ENCODE results near the gene NACC1.
A peak's percentile ranks its signal among the peaks of the same experiment; 100 is the strongest.

NACC1 gene

DNA sequence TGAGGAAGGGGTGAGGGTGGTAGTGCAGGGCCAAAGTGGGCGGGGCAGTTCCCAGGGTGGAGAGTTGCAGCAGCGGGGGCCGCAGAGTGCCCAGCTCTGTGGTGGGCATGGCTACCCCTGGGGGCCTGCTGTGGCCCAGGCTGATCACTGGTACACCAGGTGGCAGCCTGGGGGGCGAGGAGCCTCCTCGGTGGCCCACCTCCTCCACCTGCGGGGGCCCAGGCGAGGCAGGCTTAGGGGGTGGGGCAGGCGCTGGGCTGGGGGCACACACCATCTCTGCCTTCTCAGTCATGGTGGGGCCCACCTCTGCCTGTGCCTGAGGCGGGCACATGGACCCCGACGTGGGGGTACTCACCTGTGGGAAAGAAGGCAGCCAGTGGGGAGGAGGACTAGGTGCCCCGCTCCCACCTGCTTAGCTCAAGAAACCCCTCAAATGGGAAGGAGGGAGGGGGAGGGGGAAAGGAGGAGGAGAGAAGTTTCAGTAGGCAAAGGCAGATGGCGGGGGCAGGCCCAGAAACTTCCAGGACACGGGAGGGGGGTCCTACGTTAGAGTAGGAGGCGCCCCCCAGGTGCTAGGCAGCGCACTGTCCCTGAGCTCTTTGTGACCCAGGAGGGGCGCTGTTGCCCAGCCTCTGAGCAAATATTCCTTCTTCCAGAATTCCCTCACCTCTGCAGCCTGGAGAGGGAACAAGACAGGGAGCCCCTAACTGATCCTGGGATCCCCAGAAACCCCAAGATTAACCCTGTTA lies 17.0 kb upstream of the NACC1 start:
- Histone ChIP-seq H3K79me2 (ENCODE audit: low read length) (peaks cover 5% of the 10 kb centered on the region), H3K9me3 (replicated peaks; ENCODE audit: insufficient read depth, low read length) (no peaks in the 10 kb centered on the region), H3K9ac (ENCODE audit: low read length) (no peak overlapping the region), H3K4me3 (ENCODE audit: low read length) (no peak overlapping the region), H3F3A (ENCODE audit: insufficient read depth, low read length) (peaks cover 22% of the 10 kb centered on the region), H3K4me2 (ENCODE audit: low read depth, low read length) (no peak overlapping the region), H3K9me2 (replicated peaks; ENCODE audit: insufficient read depth, low read length) (no peaks in the 10 kb centered on the region), H3K27me3 (replicated peaks; ENCODE audit: insufficient read depth, low read length) (peaks cover 30% of the 10 kb centered on the region), H3K4me1 (ENCODE audit: low read length) (peaks cover 32% of the 10 kb centered on the region), H3K36me3 (replicated peaks; ENCODE audit: insufficient read depth, low read length) (no peaks in the 10 kb centered on the region), H4K20me1 (ENCODE audit: insufficient read depth, low read length) (no peaks in the 10 kb centered on the region), H2AFZ (ENCODE audit: low read length) (no peak overlapping the region), H3K27ac (ENCODE audit: low read length) (no peak overlapping the region)
- DNase-seq = no peak
- TF ChIP-seq EZH2phosphoT487 (IDR thresholded peaks at IDR 0.05; ENCODE audit: low read length) (no peak), EZH2 (optimal IDR thresholded peaks at IDR 0.05; ENCODE audit: low read depth, low read length) (no peak)
- TF ChIP-seq, protein P1, sequence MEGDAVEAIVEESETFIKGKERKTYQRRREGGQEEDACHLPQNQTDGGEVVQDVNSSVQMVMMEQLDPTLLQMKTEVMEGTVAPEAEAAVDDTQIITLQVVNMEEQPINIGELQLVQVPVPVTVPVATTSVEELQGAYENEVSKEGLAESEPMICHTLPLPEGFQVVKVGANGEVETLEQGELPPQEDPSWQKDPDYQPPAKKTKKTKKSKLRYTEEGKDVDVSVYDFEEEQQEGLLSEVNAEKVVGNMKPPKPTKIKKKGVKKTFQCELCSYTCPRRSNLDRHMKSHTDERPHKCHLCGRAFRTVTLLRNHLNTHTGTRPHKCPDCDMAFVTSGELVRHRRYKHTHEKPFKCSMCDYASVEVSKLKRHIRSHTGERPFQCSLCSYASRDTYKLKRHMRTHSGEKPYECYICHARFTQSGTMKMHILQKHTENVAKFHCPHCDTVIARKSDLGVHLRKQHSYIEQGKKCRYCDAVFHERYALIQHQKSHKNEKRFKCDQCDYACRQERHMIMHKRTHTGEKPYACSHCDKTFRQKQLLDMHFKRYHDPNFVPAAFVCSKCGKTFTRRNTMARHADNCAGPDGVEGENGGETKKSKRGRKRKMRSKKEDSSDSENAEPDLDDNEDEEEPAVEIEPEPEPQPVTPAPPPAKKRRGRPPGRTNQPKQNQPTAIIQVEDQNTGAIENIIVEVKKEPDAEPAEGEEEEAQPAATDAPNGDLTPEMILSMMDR (IDR thresholded peaks at IDR 0.05; ENCODE audit: low read length) = no peak

DNA sequence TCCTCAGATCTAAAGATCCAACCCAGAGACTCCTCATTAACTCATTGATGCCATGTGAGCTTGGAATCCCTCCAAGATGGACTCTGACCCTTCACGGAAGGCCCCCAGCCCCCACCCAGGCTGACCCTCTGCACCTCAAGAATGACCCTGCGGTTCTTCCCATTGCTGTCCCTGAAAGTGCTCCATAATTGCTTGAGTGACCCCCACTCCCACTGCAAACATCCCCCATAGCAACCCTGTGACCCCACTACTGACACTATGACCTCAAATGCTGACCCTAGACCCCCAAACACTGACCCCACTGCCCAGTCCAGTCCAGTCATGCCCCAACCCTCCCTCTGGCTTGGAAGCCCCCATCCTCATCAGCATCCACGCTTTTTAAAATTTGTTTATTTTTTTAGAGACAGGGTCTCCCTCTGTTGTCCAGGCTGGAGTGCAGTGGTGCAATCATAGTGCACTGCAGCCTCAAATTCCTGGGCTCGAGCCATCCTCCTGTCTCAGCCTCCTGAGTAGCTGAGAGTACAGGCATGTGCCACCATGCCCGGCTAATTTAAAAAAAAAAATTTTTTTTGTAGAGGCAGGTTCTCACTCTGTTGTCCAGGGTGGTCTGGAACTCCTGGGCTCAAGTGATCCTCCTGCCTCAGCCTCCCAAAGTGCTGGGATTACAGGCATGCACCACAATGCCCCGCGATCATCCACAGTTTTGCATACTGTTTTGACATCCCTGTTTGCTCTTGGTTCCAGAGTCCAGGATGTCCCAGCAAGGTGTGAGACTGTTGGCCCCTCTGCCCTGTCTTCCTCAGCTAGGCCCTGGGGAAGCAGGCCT lies 16.3 kb upstream of the NACC1 start:
- H3K4me2 ChIP-seq (ENCODE audit: low read depth, low read length) = peak overlapping the region; percentile 95
- H3F3A ChIP-seq (ENCODE audit: insufficient read depth, low read length) = peaks cover 20% of the 10 kb centered on the region
- H4K20me1 ChIP-seq (ENCODE audit: insufficient read depth, low read length) = no peaks in the 10 kb centered on the region
- H3K27me3 ChIP-seq (replicated peaks; ENCODE audit: insufficient read depth, low read length) = peaks cover 22% of the 10 kb centered on the region
- no peaks in the 10 kb centered on the region for H3K9me2 ChIP-seq (replicated peaks; ENCODE audit: insufficient read depth, low read length)
- peak overlapping the region; percentile 67 for H3K4me3 ChIP-seq (ENCODE audit: low read length)
- peak overlapping the region; percentile 56 for H3K9ac ChIP-seq (ENCODE audit: low read length)
- TF ChIP-seq EZH2phosphoT487 (IDR thresholded peaks at IDR 0.05; ENCODE audit: low read length) (no peak), EZH2 (optimal IDR thresholded peaks at IDR 0.05; ENCODE audit: low read depth, low read length) (no peak)
- TF ChIP-seq, protein P1 (IDR thresholded peaks at IDR 0.05; ENCODE audit: low read length) = no peak
- DNase-seq = no peak
- H3K79me2 ChIP-seq (ENCODE audit: low read length) = peaks cover 5% of the 10 kb centered on the region
- peak overlapping the region; percentile 87 for H2AFZ ChIP-seq (ENCODE audit: low read length)
- peak overlapping the region; percentile 54; the same call in 1 of the 2 replicates for H3K27ac ChIP-seq (ENCODE audit: low read length)
- H3K4me1 ChIP-seq (ENCODE audit: low read length) = peaks cover 28% of the 10 kb centered on the region
- no peaks in the 10 kb centered on the region for H3K9me3 ChIP-seq (replicated peaks; ENCODE audit: insufficient read depth, low read length)
- no peaks in the 10 kb centered on the region for H3K36me3 ChIP-seq (replicated peaks; ENCODE audit: insufficient read depth, low read length)

DNA sequence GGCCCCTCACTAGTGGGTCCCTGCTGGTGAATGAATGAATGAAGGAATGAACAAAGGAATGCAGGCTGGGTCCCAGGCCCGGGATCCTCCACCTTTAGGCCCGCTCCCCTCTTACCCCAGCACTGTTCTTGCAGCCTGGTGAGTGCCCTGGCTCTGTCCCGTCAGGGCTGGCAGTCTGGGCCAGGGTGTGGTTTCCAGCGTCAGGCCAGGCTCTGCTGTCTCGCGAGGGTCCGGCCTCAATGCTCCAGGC lies 15.7 kb upstream of the NACC1 start:
- H3K4me2 ChIP-seq (ENCODE audit: low read depth, low read length) = peak overlapping the region; percentile 95
- peaks cover 5% of the 10 kb centered on the region for H3K79me2 ChIP-seq (ENCODE audit: low read length)
- peaks cover 28% of the 10 kb centered on the region for H3K4me1 ChIP-seq (ENCODE audit: low read length)
- H3F3A ChIP-seq (ENCODE audit: insufficient read depth, low read length) = peaks cover 20% of the 10 kb centered on the region
- H3K9me3 ChIP-seq (replicated peaks; ENCODE audit: insufficient read depth, low read length) = no peaks in the 10 kb centered on the region
- no peaks in the 10 kb centered on the region for H3K9me2 ChIP-seq (replicated peaks; ENCODE audit: insufficient read depth, low read length)
- H3K36me3 ChIP-seq (replicated peaks; ENCODE audit: insufficient read depth, low read length) = no peaks in the 10 kb centered on the region
- H3K27me3 ChIP-seq (replicated peaks; ENCODE audit: insufficient read depth, low read length) = peaks cover 17% of the 10 kb centered on the region
- H3K9ac ChIP-seq (ENCODE audit: low read length) = peak overlapping the region; percentile 56
- TF ChIP-seq, protein P1 (IDR thresholded peaks at IDR 0.05; ENCODE audit: low read length) = no peak
- TF ChIP-seq EZH2phosphoT487 (IDR thresholded peaks at IDR 0.05; ENCODE audit: low read length) (no peak), EZH2 (optimal IDR thresholded peaks at IDR 0.05; ENCODE audit: low read depth, low read length) (no peak)
- peak overlapping the region; percentile 67 for H3K4me3 ChIP-seq (ENCODE audit: low read length)
- H2AFZ ChIP-seq (ENCODE audit: low read length) = peak overlapping the region; percentile 87
- peak overlapping the region; percentile 54; the same call in 1 of the 2 replicates for H3K27ac ChIP-seq (ENCODE audit: low read length)
- H4K20me1 ChIP-seq (ENCODE audit: insufficient read depth, low read length) = no peaks in the 10 kb centered on the region
- DNase-seq = no peak

Data from MM.1S (cell line).